Renal cortical epithelial cell (primary cell): ENCODE data around the gene ATP5IF1. TPM values are rescaled to one million over a fixed set of nuclear protein-coding genes. Genes with fewer than 3 reads are reported as not detected.

Experiments
- DNase-seq: peaks from one replicate; pipeline ENCODE4 v3.0.0-alpha.2; 2011; ENCODE audit warnings: low read depth
- total RNA-seq: library from RNA; depleted of rRNA; stranded (reverse); fragments of >200 nt; gene quantifications from 2 replicates; pipeline ENCODE4 v1.2.3, GENCODE V29; 2014

ATP5IF1 gene
- total RNA-seq, 1 donor from 2014 or later, result 168 TPM

GRCh38 chr1:28265577-28265976, 29.7 kb downstream of the ATP5IF1 start:
- no peak for DNase-seq

GRCh38 chr1:28266920-28267322, 31.0 kb downstream of the ATP5IF1 start:
- DNase-seq, result no peak

- no peak for DNase-seq
Measured at GRCh38 chr1:28267633-28268032, 31.7 kb downstream of the ATP5IF1 start.

GRCh38 chr1:28269529-28269928, 33.6 kb downstream of the ATP5IF1 start:
- DNase-seq, result no peak

- no peak for DNase-seq
Measured at GRCh38 chr1:28272215-28272852, 36.4 kb downstream of the ATP5IF1 start.

- no peak for DNase-seq
Measured at GRCh38 chr1:28273216-28273860, 37.4 kb downstream of the ATP5IF1 start.

GRCh38 chr1:28278763-28279162, 42.8 kb downstream of the ATP5IF1 start:
- no peak for DNase-seq

GRCh38 chr1:28279721-28280120, 43.8 kb downstream of the ATP5IF1 start:
- no peak for DNase-seq

- DNase-seq, result no peak
Measured at GRCh38 chr1:28280501-28280900, 44.6 kb downstream of the ATP5IF1 start.

GRCh38 chr1:28280977-28281381, 45.1 kb downstream of the ATP5IF1 start:
- no peak for DNase-seq

GRCh38 chr1:28281608-28282425, 45.9 kb downstream of the ATP5IF1 start:
- DNase-seq, result no peak

GRCh38 chr1:28282426-28283407, 46.8 kb downstream of the ATP5IF1 start:
- DNase-seq, result no peak

GRCh38 chr1:28286111-28286510, 50.2 kb downstream of the ATP5IF1 start:
- DNase-seq, result no peak

Other genes starting within 250 kb of the ATP5IF1 start
- gene EYA3, start 147.5 kb upstream of the ATP5IF1 start, total RNA-seq, result 15.3 and 25.8 TPM in 2 replicates
- 2.5 and 14.2 TPM in 2 replicates for gene PTAFR, start 59.4 kb upstream of the ATP5IF1 start, total RNA-seq
- 70.0 and 71.1 TPM in 2 replicates for gene DNAJC8, start 3.1 kb upstream of the ATP5IF1 start, total RNA-seq
- gene SESN2, start 23.4 kb downstream of the ATP5IF1 start, total RNA-seq, result 35.4 and 42.1 TPM in 2 replicates
- gene MED18, start 92.9 kb downstream of the ATP5IF1 start, total RNA-seq, result 37.5 and 38.2 TPM in 2 replicates
- 9.0 and 29.0 TPM in 2 replicates for gene PHACTR4, start 133.6 kb downstream of the ATP5IF1 start, total RNA-seq